B cell (primary cell): Measurements from ENCODE around the gene APBA3. TPM values are rescaled to one million over a fixed set of nuclear protein-coding genes. Genes with fewer than 3 reads are reported as not detected.
"Not testable (repeated sequence)": the region's sequence is repeated elsewhere in the genome, so short reads cannot be mapped to it uniquely, and the experiment has no call there.

Experiments used
- ATAC-seq: fragments of 200-7000 bp; cut with Tn5 transposase; one replicate; pipeline ENCODE4 v1.10.0; 2021; ENCODE audit warnings: low read depth, mild to moderate bottlenecking, moderate number of reproducible peaks, moderate library complexity
- CTCF ChIA-PET: fragments of 350-600 bp; sonication (Branson Sonifier 250); formaldehyde crosslinking; loops from one replicate; lab custom pipeline; 2021; ENCODE audit warnings: antibody characterized with exemption, inconsistent platforms; lab: Charles Lee
- POLR2A ChIA-PET: fragments of 350-600 bp; sonication (Branson Sonifier 250); formaldehyde crosslinking; loops from one replicate; lab custom pipeline; 2021; ENCODE audit warnings: antibody characterized with exemption; lab: Charles Lee
- DNase-seq: peaks from one replicate; pipeline ENCODE4 v3.0.0; 2013
- H2AFZ ChIP-seq: 2 replicates; pipeline ENCODE4 v1.6.1; 2012; ENCODE audit warnings: mild to moderate bottlenecking, low read depth, low read length; ENCODE audit not compliant: insufficient read depth, poor library complexity, severe bottlenecking
- H3K27ac ChIP-seq, 2 donors: 1 replicate in 1 of 2; 2 replicates in 1 of 2; pipeline ENCODE4 v1.5.1; 2012 to 2013; ENCODE audit warnings: low read length in 2 of 2, mild to moderate bottlenecking in 2 of 2, moderate library complexity in 1 of 2
- H3K27me3 ChIP-seq, 4 experiments: fragments of 200-600 bp in 1 of 4; sonication (generic) in 1 of 4; replicated peaks in 1 of 4; 1 replicate in 2 of 4; 2 replicates in 2 of 4; pipeline versions ENCODE4 v1.6.1 to v1.7.0; 2013 to 2016; ENCODE audit warnings: low read length in 3 of 4, mild to moderate bottlenecking in 2 of 4, mixed read lengths in 1 of 4, moderate library complexity in 1 of 4; ENCODE audit not compliant: insufficient read depth in 4 of 4, control insufficient read depth in 3 of 4; ENCODE audit errors: control extremely low read depth in 1 of 4
- H3K36me3 ChIP-seq, 2 experiments: replicated peaks in 1 of 2; 1 replicate in 1 of 2; 2 replicates in 1 of 2; pipeline versions ENCODE4 v1.6.1 to v1.7.1; 2013; ENCODE audit warnings: low read length in 1 of 2; ENCODE audit not compliant: insufficient read depth in 2 of 2, control insufficient read depth in 1 of 2; ENCODE audit errors: control extremely low read depth in 1 of 2, extremely low read depth in 1 of 2
- H3K4me1 ChIP-seq, 2 donors: fragments of 200-600 bp in 1 of 2; sonication (generic) in 1 of 2; 1 replicate in 1 of 2; 2 replicates in 1 of 2; pipeline versions ENCODE4 v1.5.1 to v1.6.1; 2013 to 2017; ENCODE audit warnings: low read length in 2 of 2; ENCODE audit not compliant: control insufficient read depth in 2 of 2, insufficient read depth in 2 of 2
- H3K4me2 ChIP-seq: replicated peaks from 2 replicates; pipeline ENCODE3; 2012; ENCODE audit warnings: mild to moderate bottlenecking, low read depth, low read length; ENCODE audit not compliant: poor library complexity, severe bottlenecking
- H3K4me3 ChIP-seq, 5 experiments: fragments of 200-600 bp in 1 of 5; sonication (generic) in 1 of 5; 1 replicate in 3 of 5; 2 replicates in 2 of 5; pipeline versions ENCODE4 v1.5.1 to v1.7.0; 2011 to 2016; ENCODE audit warnings: low read length in 4 of 5, mild to moderate bottlenecking in 4 of 5, low read depth in 2 of 5, control low read depth in 1 of 5, moderate library complexity in 1 of 5; ENCODE audit not compliant: insufficient read depth in 1 of 5; ENCODE audit errors: control extremely low read depth in 1 of 5, extremely low read depth in 1 of 5
- H3K79me2 ChIP-seq: fragments of 200-600 bp; sonication (generic); one replicate; pipeline ENCODE4 v1.6.0; 2016; ENCODE audit warnings: low read length; ENCODE audit not compliant: control insufficient read depth, insufficient read depth
- H3K9ac ChIP-seq: fragments of 200-600 bp; sonication (generic); 2 replicates; pipeline ENCODE4 v1.6.1; 2017; ENCODE audit warnings: mild to moderate bottlenecking, low read length, moderate library complexity
- H3K9me3 ChIP-seq, 3 donors: one replicate each; pipeline versions ENCODE4 v1.6.1 to v1.7.1; 2013; ENCODE audit warnings: low read length in 2 of 3; ENCODE audit not compliant: control insufficient read depth in 2 of 3, insufficient read depth in 1 of 3; ENCODE audit errors: control extremely low read depth in 1 of 3
- H4K20me1 ChIP-seq: 2 replicates; pipeline ENCODE4 v1.6.0; 2012; ENCODE audit warnings: mild to moderate bottlenecking, low read length; ENCODE audit not compliant: insufficient read depth, control insufficient read depth, poor library complexity, severe bottlenecking
- H3K27ac Mint-ChIP-seq: one replicate; pipeline ENCODE4 v1.8.0; 2021; ENCODE audit warnings: mixed read lengths
- H3K27me3 Mint-ChIP-seq: one replicate; pipeline ENCODE4 v1.8.0; 2021; ENCODE audit warnings: mixed read lengths
- H3K4me1 Mint-ChIP-seq: one replicate; pipeline ENCODE4 v1.8.0; 2021; ENCODE audit warnings: mixed read lengths
- H3K4me3 Mint-ChIP-seq: one replicate; pipeline ENCODE4 v1.8.0; 2021; ENCODE audit warnings: mixed read lengths
- H3K9me3 Mint-ChIP-seq: one replicate; pipeline ENCODE4 v1.8.0; 2022; ENCODE audit warnings: mixed read lengths; ENCODE audit not compliant: insufficient read depth
- CTCF ChIP-seq: fragments of 200-600 bp; IDR thresholded peaks from one replicate; pipeline ENCODE4 v1.8.0; 2022; ENCODE audit warnings: antibody characterized with exemption, mild to moderate bottlenecking
- EZH2 ChIP-seq: IDR thresholded peaks from 2 replicates; pipeline ENCODE4 v1.6.1; 2012; ENCODE audit warnings: borderline replicate concordance, low read depth, mild to moderate bottlenecking, moderate library complexity, low read length; ENCODE audit not compliant: insufficient read depth, poor library complexity, severe bottlenecking
- WGBS: methylation state at CpG from one replicate; pipeline ENCODE4 v1.1.5; 2013; ENCODE audit warnings: missing lambda C conversion rate; ENCODE audit not compliant: insufficient coverage; 5-methylcytosine and 5-hydroxymethylcytosine counted together
- intact Hi-C: fragments of 100-400 bp; cut with micrococcal nuclease; formaldehyde crosslinking; loops from one replicate; pipeline ENCODE4 v1.10.0; 2022
- polyA plus RNA-seq: library from polyadenylated mRNA; depleted of rRNA; stranded (reverse); fragments of >200 nt; gene quantifications from 2 replicates; pipeline ENCODE4 v1.2.3, GENCODE V29; 2012
- total RNA-seq, 2 donors: library from RNA; stranded (reverse); fragments of 120-200 nt in 1 of 2; gene quantifications; 1 replicate in 1 of 2; 2 replicates in 1 of 2; pipeline versions ENCODE4 v1.2.3 to v1.2.4, GENCODE V29; 2013 to 2022

Gene APBA3
- total and polyA plus RNA-seq, 2 donors (not counting 1 experiment from before 2014, with no cell fraction given): 61.4 to 91.2 TPM

GRCh38 chr19:3759482-3760254, 1.8 kb downstream of the APBA3 start:
- Mint-ChIP-seq H3K27me3 (no peaks in the 10 kb centered on the region), H3K27ac (no peak overlapping the region), H3K4me3 (peak overlapping the region; percentile 94), H3K4me1 (peaks cover 43% of the 10 kb centered on the region), H3K9me3 (no peaks in the 10 kb centered on the region)
- Histone ChIP-seq H3K9ac (no peak overlapping the region), H3K4me2 (peak overlapping the region; percentile 37), H4K20me1 (peaks cover 22% of the 10 kb centered on the region), H2AFZ (no peak overlapping the region), H3K27me3 (no peaks in the 10 kb centered on the region), H3K36me3 (peaks cover 0 to 18% of the 10 kb centered on the region in 2 experiments), H3K9me3 (peaks cover 0 to 3% (median 0%) of the 10 kb centered on the region in 3 donors), H3K4me3 (no peak overlapping the region), H3K79me2 (peaks cover 56% of the 10 kb centered on the region), H3K4me1 (peaks cover 25 to 35% of the 10 kb centered on the region in 2 donors), H3K27ac (no peak overlapping the region)
- POLR2A ChIA-PET: no interaction called here
- intact Hi-C loops: loop anchor here (5.0 to 10.0 kb wide), 7 partner anchors 187 to 1925 kb away; partner anchors contain the start of genes CHAF1A, DPP9, EEF2 and FZR1
- WGBS: 96% methylated on average over 19 of the region's 19 CpGs
- ATAC-seq: no peak
- no peak for DNase-seq
- CTCF ChIA-PET: interaction anchor here (0.5 to 2.4 kb wide), 2 partner anchors 39 to 62 kb away, joined by 3 to 10 read pairs; no protein-coding TSS in a partner anchor
- TF ChIP-seq CTCF: no peak
- TF ChIP-seq EZH2: no peak

GRCh38 chr19:3758297-3758696, 3.2 kb downstream of the APBA3 start:
- H3K27ac Mint-ChIP-seq, H3K9me3 Mint-ChIP-seq, H2AFZ ChIP-seq, H3K27ac ChIP-seq, H3K4me2 ChIP-seq, H3K9me3 ChIP-seq, ATAC-seq, POLR2A ChIA-PET, H3K27me3 Mint-ChIP-seq, H3K4me3 ChIP-seq, CTCF ChIA-PET, H3K9ac ChIP-seq, intact Hi-C loops, H3K27me3 ChIP-seq, H3K4me3 Mint-ChIP-seq, DNase-seq: not testable (repeated sequence)
- peaks cover 43% of the 10 kb centered on the region for H3K4me1 Mint-ChIP-seq
- peaks cover 33% of the 10 kb centered on the region for H4K20me1 ChIP-seq
- peaks cover 24 to 32% of the 10 kb centered on the region in 2 donors for H3K4me1 ChIP-seq
- WGBS: 92% methylated on average over 10 of the region's 13 CpGs
- peaks cover 53% of the 10 kb centered on the region for H3K79me2 ChIP-seq
- peaks cover 0 to 18% of the 10 kb centered on the region in 2 experiments for H3K36me3 ChIP-seq

- H3K4me1 Mint-ChIP-seq: peaks cover 37% of the 10 kb centered on the region
- H3K27me3 ChIP-seq, H3K4me3 ChIP-seq, H3K9ac ChIP-seq, DNase-seq, H3K9me3 Mint-ChIP-seq, H3K27ac Mint-ChIP-seq, H3K27me3 Mint-ChIP-seq, H3K4me2 ChIP-seq, H2AFZ ChIP-seq, CTCF ChIA-PET, H3K27ac ChIP-seq, POLR2A ChIA-PET, ATAC-seq, H3K4me3 Mint-ChIP-seq, intact Hi-C loops, H3K9me3 ChIP-seq: not testable (repeated sequence)
- Histone ChIP-seq H4K20me1 (peaks cover 30% of the 10 kb centered on the region), H3K4me1 (peaks cover 20 to 28% of the 10 kb centered on the region in 2 donors), H3K79me2 (peaks cover 50% of the 10 kb centered on the region), H3K36me3 (peaks cover 0 to 21% of the 10 kb centered on the region in 2 experiments)
- 100% methylated on average over 4 of the region's 7 CpGs for WGBS
These were observed 3.8 kb downstream of the APBA3 start for GRCh38 chr19:3757705-3758104.
